ENCODE measurements around the gene GATA6.

Gene GATA6

DNA sequence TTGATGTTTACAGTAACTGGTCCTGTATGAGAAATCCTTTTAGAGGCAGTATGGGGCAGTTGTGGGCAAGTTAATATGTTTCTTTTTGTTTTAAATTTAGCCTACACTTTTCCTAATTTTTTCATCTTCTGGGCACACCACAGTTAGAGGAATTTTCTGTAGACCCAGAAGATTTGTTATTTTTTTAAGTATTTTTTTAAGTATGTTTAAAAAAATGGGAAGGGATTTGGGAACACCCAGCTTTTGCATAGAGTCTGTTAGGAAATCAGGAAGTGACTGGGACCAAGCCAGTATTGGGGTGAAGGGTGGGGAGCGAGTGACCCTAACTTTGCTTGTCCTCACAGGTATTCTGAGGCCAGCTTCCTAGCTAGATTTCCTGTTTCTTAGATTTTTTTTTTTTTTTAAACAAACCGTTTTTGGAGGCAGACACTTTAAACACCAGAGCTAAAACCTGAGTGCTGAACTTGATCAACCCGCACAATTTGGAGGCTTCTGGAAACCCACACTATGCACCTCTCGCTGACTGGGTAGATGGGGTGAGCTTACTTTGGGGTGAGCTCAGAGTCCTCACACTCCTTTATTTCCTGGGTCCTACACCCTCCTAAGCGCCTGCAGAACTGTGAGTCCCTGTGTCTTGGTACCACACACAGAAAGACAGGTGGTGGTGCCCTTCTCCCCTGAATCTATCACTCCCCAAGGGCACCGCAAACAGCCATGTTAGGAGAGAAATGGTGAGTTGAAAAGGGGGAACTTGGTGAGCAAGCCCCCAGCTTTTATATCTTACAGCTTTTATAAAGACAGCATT lies 5.2 kb downstream of the GATA6 start:
- DNase-seq (ENCODE audit: extremely low read depth, insufficient read length), result no peak
- Histone ChIP-seq H3K36me3 (ENCODE audit: control insufficient read depth, insufficient read depth, low read length) (no peaks in the 10 kb centered on the region), H3K4me3 (replicated peaks; ENCODE audit: low read depth, low read length) (no peak overlapping the region), H3K27me3 (replicated peaks; ENCODE audit: control insufficient read depth, insufficient read depth, low read length) (no peaks in the 10 kb centered on the region; the same call in 1 of the 2 replicates)
- TF ChIP-seq, protein P1, sequence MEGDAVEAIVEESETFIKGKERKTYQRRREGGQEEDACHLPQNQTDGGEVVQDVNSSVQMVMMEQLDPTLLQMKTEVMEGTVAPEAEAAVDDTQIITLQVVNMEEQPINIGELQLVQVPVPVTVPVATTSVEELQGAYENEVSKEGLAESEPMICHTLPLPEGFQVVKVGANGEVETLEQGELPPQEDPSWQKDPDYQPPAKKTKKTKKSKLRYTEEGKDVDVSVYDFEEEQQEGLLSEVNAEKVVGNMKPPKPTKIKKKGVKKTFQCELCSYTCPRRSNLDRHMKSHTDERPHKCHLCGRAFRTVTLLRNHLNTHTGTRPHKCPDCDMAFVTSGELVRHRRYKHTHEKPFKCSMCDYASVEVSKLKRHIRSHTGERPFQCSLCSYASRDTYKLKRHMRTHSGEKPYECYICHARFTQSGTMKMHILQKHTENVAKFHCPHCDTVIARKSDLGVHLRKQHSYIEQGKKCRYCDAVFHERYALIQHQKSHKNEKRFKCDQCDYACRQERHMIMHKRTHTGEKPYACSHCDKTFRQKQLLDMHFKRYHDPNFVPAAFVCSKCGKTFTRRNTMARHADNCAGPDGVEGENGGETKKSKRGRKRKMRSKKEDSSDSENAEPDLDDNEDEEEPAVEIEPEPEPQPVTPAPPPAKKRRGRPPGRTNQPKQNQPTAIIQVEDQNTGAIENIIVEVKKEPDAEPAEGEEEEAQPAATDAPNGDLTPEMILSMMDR (IDR thresholded peaks at IDR 0.05; ENCODE audit: insufficient read depth, low read length, poor library complexity, severe bottlenecking), result no peak

DNA sequence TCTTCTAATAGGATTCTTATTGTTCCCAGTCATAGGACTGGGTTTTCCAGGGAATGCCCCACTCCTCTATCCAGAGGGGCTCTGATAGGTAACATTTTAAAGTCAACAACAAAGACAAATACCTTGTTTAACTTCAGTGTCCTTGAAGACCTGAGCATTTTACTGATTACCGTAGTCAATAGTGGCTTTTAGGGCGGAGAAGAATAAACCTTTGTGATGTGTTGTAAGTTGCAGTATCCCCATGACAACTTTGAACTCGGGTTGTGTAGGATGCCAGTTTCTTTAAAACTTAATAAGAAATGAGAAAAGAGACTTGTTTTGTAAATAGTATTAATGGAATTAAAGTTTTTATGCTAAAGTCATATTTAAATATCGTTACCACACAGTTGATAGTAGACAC lies 6.0 kb downstream of the GATA6 start:
- no peaks in the 10 kb centered on the region; the same call in 1 of the 2 replicates for H3K27me3 ChIP-seq (replicated peaks; ENCODE audit: control insufficient read depth, insufficient read depth, low read length)
- H3K4me3 ChIP-seq (replicated peaks; ENCODE audit: low read depth, low read length), result no peak overlapping the region
- no peak for DNase-seq (ENCODE audit: extremely low read depth, insufficient read length)
- TF ChIP-seq, protein P1 (IDR thresholded peaks at IDR 0.05; ENCODE audit: insufficient read depth, low read length, poor library complexity, severe bottlenecking), result no peak
- no peaks in the 10 kb centered on the region for H3K36me3 ChIP-seq (ENCODE audit: control insufficient read depth, insufficient read depth, low read length)

DNA sequence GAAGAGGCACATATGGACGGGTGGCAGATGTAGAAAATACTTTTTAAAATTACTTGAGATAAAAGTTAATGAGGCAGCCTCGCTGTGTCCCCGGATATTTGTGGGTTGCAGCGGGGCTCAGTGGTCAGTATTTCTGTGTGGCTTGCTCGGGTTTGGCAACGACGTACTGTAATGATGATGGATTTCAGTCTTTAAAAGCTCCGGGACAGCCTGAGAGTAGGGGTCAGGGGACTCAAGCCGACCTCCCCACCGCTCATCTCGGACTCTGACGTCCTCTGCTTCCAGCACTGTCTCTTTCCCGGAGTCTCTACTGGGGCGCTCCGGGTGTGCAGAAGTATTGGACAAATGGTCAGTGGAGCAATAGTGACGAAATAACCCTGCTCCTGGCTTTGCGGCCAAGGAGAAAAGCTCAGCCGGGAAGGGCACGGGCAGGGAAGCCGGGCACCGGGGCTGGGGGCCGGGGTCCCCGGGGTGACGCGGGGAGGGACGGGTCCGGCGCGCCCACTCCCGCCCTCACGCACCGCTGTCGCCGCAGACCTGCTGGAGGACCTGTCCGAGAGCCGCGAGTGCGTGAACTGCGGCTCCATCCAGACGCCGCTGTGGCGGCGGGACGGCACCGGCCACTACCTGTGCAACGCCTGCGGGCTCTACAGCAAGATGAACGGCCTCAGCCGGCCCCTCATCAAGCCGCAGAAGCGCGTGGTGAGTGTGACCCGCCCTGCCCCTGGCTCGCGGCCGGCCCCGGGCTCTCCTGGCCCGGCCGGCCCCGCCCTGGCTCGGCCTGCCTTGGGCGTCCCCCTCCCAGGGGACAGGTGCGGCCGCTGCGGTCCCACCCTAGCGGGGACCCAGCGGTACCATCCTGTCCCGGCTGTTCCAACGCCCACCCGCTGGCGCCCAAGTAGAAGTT lies 7.3 kb downstream of the GATA6 start:
- H3K4me3 ChIP-seq (replicated peaks; ENCODE audit: low read depth, low read length), result no peak overlapping the region
- H3K36me3 ChIP-seq (ENCODE audit: control insufficient read depth, insufficient read depth, low read length), result no peaks in the 10 kb centered on the region
- TF ChIP-seq, protein P1 (IDR thresholded peaks at IDR 0.05; ENCODE audit: insufficient read depth, low read length, poor library complexity, severe bottlenecking), result no peak
- DNase-seq (ENCODE audit: extremely low read depth, insufficient read length), result no peak
- no peaks in the 10 kb centered on the region; the same call in 1 of the 2 replicates for H3K27me3 ChIP-seq (replicated peaks; ENCODE audit: control insufficient read depth, insufficient read depth, low read length)

DNA sequence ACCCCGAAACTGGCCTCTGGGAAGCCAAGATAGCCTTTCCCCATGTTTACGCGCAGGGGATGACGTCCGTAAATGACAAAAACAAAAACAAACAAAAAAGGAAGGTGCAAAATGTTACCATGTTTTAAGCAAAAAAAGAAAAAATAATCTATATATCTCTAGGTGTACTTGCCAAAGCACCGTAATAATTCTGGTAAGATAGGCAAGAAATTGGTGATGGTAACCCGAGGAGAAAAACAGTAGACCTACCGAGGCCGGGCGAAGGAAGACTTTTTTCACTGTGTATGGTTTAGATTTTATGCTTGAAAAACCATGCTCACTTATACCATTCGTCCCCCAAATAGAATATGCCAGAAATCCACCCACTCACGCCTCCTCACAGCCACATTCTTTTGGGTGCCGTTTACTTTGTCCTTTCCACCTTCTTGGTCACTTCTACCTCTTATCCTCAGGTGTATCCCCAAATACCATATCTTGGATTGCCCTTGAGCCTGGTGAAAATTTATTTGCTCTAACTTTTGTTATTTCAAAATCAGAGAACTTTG lies 8.0 kb downstream of the GATA6 start:
- H3K4me3 ChIP-seq (replicated peaks; ENCODE audit: low read depth, low read length), result no peak overlapping the region
- TF ChIP-seq, protein P1 (IDR thresholded peaks at IDR 0.05; ENCODE audit: insufficient read depth, low read length, poor library complexity, severe bottlenecking), result no peak
- H3K27me3 ChIP-seq (replicated peaks; ENCODE audit: control insufficient read depth, insufficient read depth, low read length), result no peaks in the 10 kb centered on the region; the same call in 1 of the 2 replicates

DNA sequence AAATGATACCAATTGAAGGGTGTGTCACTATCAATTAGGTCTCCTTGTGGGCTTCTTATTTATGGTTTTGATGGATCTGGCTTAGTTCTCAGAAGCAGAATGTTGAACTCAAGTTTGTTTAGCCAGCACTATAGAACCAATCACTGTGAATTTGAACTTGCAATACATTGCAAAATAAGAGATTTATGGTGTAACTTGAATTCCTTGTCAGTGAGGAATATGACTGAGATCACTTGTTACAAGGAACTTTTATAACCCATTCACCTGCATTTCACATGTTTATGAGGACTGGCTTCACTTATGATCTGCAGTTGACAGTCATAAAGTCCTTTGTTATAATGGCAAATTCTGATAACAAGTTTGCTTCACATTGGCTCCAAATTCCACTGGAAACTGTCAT lies 9.8 kb downstream of the GATA6 start:
- no peaks in the 10 kb centered on the region; the same call in 1 of the 2 replicates for H3K27me3 ChIP-seq (replicated peaks; ENCODE audit: control insufficient read depth, insufficient read depth, low read length)
- no peaks in the 10 kb centered on the region for H3K36me3 ChIP-seq (ENCODE audit: control insufficient read depth, insufficient read depth, low read length)

More for the DNA sequence above, 8.0 kb downstream of the GATA6 start:
- no peak for DNase-seq (ENCODE audit: extremely low read depth, insufficient read length)
- H3K36me3 ChIP-seq (ENCODE audit: control insufficient read depth, insufficient read depth, low read length), result no peaks in the 10 kb centered on the region

More for the DNA sequence above, 9.8 kb downstream of the GATA6 start:
- H3K4me3 ChIP-seq (replicated peaks; ENCODE audit: low read depth, low read length), result no peak overlapping the region
- no peak for DNase-seq (ENCODE audit: extremely low read depth, insufficient read length)
- TF ChIP-seq, protein P1 (IDR thresholded peaks at IDR 0.05; ENCODE audit: insufficient read depth, low read length, poor library complexity, severe bottlenecking), result no peak

All from GM06990 (cell line).